ENCODE measurements around the gene SMAD3. TPM values are rescaled to one million over a fixed set of nuclear protein-coding genes. Genes with fewer than 3 reads are reported as not detected.

SMAD3 gene
- total and polyA plus RNA-seq, 4 donors = 10.9 to 41.6 (median 23.4) TPM

- no peak for ATAC-seq (ENCODE audit: insufficient read depth, low FRiP score)
- 44 to 51% methylated on average over 8 of the region's 8 CpGs for WGBS, 2 donors
- DNase-seq = no peak
- Histone ChIP-seq H3K27ac (ENCODE audit: low read depth in 1 of 2, low read length in 1 of 2) (no peak overlapping the region), H3K9me3 (ENCODE audit: control insufficient read depth in 4 of 4, insufficient read depth in 3 of 4, low read length in 3 of 4) (no peaks in the 10 kb centered on the region), H3K4me3 (no peak overlapping the region), H3K4me1 (ENCODE audit: control insufficient read depth in 5 of 5, insufficient read depth in 5 of 5, low read length in 5 of 5) (peaks cover 8 to 54% (median 34%) of the 10 kb centered on the region in 5 donors), H3K27me3 (ENCODE audit: control insufficient read depth in 3 of 3, insufficient read depth in 3 of 3, low read length in 2 of 3) (no peaks in the 10 kb centered on the region), H3K36me3 (ENCODE audit: control insufficient read depth in 4 of 4, insufficient read depth in 4 of 4, low read length in 4 of 4) (no peaks in the 10 kb centered on the region), H3K9ac (ENCODE audit: insufficient read depth in 1 of 2, low read length in 2 of 2) (no peak overlapping the region)
- no peak for TF ChIP-seq CTCF (IDR thresholded peaks at IDR 0.05; ENCODE audit: control extremely low read depth, extremely low read depth)
Observed at GRCh38 chr15:67101911-67102598, 36.7 kb downstream of the SMAD3 start.

DNA sequence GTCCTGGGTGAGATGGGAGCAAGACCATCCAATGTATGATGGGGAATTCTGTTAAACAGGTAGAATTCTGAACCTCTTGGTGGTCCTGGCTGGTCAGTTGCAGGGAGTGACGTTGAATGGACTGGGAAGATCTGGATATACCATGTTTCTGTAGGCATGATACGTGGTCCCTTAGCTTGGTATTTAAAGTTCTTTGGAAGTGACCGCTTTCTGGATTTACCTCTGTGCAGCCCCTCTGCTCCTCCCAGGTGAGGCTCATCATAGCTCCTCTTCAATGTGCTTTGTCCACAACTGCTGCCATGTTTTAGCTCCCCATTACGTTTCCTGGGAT lies 37.2 kb downstream of the SMAD3 start:
- Histone ChIP-seq H3K36me3 (ENCODE audit: control insufficient read depth in 4 of 4, insufficient read depth in 4 of 4, low read length in 4 of 4) (no peaks in the 10 kb centered on the region), H3K4me1 (ENCODE audit: control insufficient read depth in 5 of 5, insufficient read depth in 5 of 5, low read length in 5 of 5) (peaks cover 8 to 56% (median 38%) of the 10 kb centered on the region in 5 donors), H3K9ac (ENCODE audit: insufficient read depth in 1 of 2, low read length in 2 of 2) (no peak overlapping the region), H3K4me3 (no peak overlapping the region), H3K9me3 (ENCODE audit: control insufficient read depth in 4 of 4, insufficient read depth in 3 of 4, low read length in 3 of 4) (no peaks in the 10 kb centered on the region), H3K27ac (ENCODE audit: low read depth in 1 of 2, low read length in 1 of 2) (no peak overlapping the region), H3K27me3 (ENCODE audit: control insufficient read depth in 3 of 3, insufficient read depth in 3 of 3, low read length in 2 of 3) (no peaks in the 10 kb centered on the region)
- DNase-seq (no peak), ATAC-seq (ENCODE audit: insufficient read depth, low FRiP score) (no peak)
- 95 to 96% methylated on average over 4 of the region's 4 CpGs for WGBS, 2 donors
- TF ChIP-seq CTCF (IDR thresholded peaks at IDR 0.05; ENCODE audit: control extremely low read depth, extremely low read depth) = no peak

DNA sequence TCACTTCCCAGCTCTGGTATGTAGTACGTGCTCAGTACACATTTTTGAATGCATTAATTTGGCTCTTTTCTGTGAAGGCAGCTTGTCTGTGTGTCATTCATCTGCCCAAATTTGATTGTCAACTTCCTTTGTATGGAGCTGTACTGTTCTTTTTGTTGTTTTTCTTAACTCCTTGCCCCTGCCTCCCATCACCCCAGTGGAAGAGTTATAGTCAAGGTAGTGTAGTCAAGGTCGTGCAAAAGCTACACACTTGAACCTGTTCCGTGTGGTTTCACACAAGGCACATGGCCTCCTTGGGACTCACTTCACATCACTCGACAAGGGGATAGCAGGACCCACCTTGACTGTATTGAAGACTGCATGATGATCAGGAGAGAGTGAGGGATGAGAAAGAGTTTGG lies 37.6 kb downstream of the SMAD3 start:
- Histone ChIP-seq H3K36me3 (ENCODE audit: control insufficient read depth in 4 of 4, insufficient read depth in 4 of 4, low read length in 4 of 4) (no peaks in the 10 kb centered on the region), H3K9ac (ENCODE audit: insufficient read depth in 1 of 2, low read length in 2 of 2) (no peak overlapping the region), H3K4me3 (no peak overlapping the region), H3K4me1 (ENCODE audit: control insufficient read depth in 5 of 5, insufficient read depth in 5 of 5, low read length in 5 of 5) (peaks cover 5 to 53% (median 38%) of the 10 kb centered on the region in 5 donors), H3K9me3 (ENCODE audit: control insufficient read depth in 4 of 4, insufficient read depth in 3 of 4, low read length in 3 of 4) (no peaks in the 10 kb centered on the region), H3K27me3 (ENCODE audit: control insufficient read depth in 3 of 3, insufficient read depth in 3 of 3, low read length in 2 of 3) (no peaks in the 10 kb centered on the region), H3K27ac (ENCODE audit: low read depth in 1 of 2, low read length in 1 of 2) (no peak overlapping the region)
- no peak for TF ChIP-seq CTCF (IDR thresholded peaks at IDR 0.05; ENCODE audit: control extremely low read depth, extremely low read depth)
- WGBS, 2 donors = 72 to 89% methylated on average over 4 of the region's 4 CpGs
- no peak for ATAC-seq (ENCODE audit: insufficient read depth, low FRiP score)
- no peak for DNase-seq

DNA sequence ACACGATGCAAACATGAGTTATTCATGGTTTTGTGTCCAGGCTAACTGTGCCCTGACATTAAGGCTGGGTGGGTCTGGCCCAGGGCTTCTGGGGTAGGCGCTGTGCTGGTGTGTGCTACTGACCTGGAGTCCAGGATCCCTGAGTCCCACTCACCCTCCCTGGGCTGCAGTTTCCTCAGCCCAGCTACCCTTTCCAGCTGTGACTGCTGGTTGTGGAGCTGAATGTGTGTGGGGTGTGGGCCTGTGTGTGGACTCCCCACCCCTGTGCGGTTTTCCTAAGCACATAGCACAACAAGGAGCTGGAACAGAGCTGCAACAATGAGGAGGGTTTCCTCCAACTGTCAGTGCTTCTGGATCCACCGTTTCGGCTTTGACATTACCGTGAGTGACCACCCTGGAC lies 38.0 kb downstream of the SMAD3 start:
- no peak for ATAC-seq (ENCODE audit: insufficient read depth, low FRiP score)
- Histone ChIP-seq H3K36me3 (ENCODE audit: control insufficient read depth in 4 of 4, insufficient read depth in 4 of 4, low read length in 4 of 4) (no peaks in the 10 kb centered on the region), H3K27me3 (ENCODE audit: control insufficient read depth in 3 of 3, insufficient read depth in 3 of 3, low read length in 2 of 3) (no peaks in the 10 kb centered on the region), H3K27ac (ENCODE audit: low read depth in 1 of 2, low read length in 1 of 2) (no peak overlapping the region), H3K9me3 (ENCODE audit: control insufficient read depth in 4 of 4, insufficient read depth in 3 of 4, low read length in 3 of 4) (no peaks in the 10 kb centered on the region), H3K9ac (ENCODE audit: insufficient read depth in 1 of 2, low read length in 2 of 2) (no peak overlapping the region), H3K4me1 (ENCODE audit: control insufficient read depth in 5 of 5, insufficient read depth in 5 of 5, low read length in 5 of 5) (peaks cover 9 to 54% (median 36%) of the 10 kb centered on the region in 5 donors), H3K4me3 (no peak overlapping the region)
- TF ChIP-seq CTCF (IDR thresholded peaks at IDR 0.05; ENCODE audit: control extremely low read depth, extremely low read depth) = no peak
- DNase-seq = no peak
- WGBS, 2 donors = 42 to 61% methylated on average over 6 of the region's 6 CpGs
